Measurements from ENCODE around the gene SELENOM.

SELENOM gene

DNA sequence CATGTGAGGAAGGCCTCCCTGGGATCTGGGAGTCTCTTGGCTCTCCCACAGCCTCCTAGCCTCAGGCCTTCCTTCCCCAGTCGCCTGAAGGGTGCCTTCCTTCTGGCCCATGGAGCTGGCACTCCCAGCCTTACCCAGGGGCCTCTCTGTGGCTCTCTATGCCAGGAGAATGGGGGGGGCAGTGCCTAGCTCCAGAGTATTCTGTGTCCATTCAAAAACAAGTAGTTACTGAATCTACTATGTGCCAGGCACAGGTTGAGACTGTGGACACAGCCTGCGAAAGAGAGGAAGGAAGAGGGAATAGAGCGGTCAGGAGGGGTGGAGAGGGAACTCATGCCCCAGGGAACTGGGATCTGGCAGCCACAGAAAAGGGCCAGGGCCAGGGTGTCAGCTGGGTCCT is 35.7 kb upstream of the SELENOM start:
- Histone ChIP-seq H3K9ac (ENCODE audit: low read depth in 1 of 2, low read length in 2 of 2) (no peak overlapping the region), H3K9me3 (ENCODE audit: control insufficient read depth in 2 of 2, low read length in 2 of 2) (no peaks in the 10 kb centered on the region), H3K36me3 (ENCODE audit: control insufficient read depth in 2 of 2, insufficient read depth in 2 of 2, low read length in 2 of 2) (no peaks in the 10 kb centered on the region), H3K27ac (ENCODE audit: low read depth in 2 of 2, low read length in 2 of 2) (no peak overlapping the region), H3K27me3 (ENCODE audit: control insufficient read depth in 2 of 2, insufficient read depth in 2 of 2, low read length in 2 of 2) (no peaks in the 10 kb centered on the region), H3K4me3 (ENCODE audit: low read length in 2 of 2) (no peak overlapping the region), H3K4me1 (ENCODE audit: control insufficient read depth in 2 of 2, insufficient read depth in 2 of 2, low read length in 2 of 2) (no peaks in the 10 kb centered on the region)

DNA sequence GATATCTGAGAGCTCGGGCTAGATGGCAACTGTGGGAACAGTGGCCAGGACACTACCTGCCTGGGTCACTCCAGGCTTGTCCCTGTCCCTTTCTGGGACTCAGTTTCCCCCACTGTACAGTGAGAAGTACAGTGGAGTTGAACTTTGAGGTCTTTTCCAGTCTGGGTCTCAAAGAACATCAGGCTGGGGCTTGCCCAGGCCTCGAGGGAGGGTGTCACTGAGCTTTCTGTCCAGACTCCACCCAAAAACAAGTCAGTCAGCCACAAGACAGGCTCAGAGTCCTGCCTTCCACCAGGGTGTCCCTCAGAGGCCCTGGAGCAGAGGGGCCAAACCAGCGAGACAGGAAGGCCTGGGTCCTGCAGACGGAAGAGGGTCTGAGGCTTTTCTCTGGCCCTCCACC is 34.9 kb upstream of the SELENOM start:
- H3K27ac ChIP-seq (ENCODE audit: low read depth in 2 of 2, low read length in 2 of 2), result no peak overlapping the region
- no peaks in the 10 kb centered on the region for H3K9me3 ChIP-seq (ENCODE audit: control insufficient read depth in 2 of 2, low read length in 2 of 2)
- no peaks in the 10 kb centered on the region for H3K36me3 ChIP-seq (ENCODE audit: control insufficient read depth in 2 of 2, insufficient read depth in 2 of 2, low read length in 2 of 2)
- H3K9ac ChIP-seq (ENCODE audit: low read depth in 1 of 2, low read length in 2 of 2), result no peak overlapping the region
- H3K4me1 ChIP-seq (ENCODE audit: control insufficient read depth in 2 of 2, insufficient read depth in 2 of 2, low read length in 2 of 2), result no peaks in the 10 kb centered on the region
- no peak overlapping the region for H3K4me3 ChIP-seq (ENCODE audit: low read length in 2 of 2)
- H3K27me3 ChIP-seq (ENCODE audit: control insufficient read depth in 2 of 2, insufficient read depth in 2 of 2, low read length in 2 of 2), result no peaks in the 10 kb centered on the region

DNA sequence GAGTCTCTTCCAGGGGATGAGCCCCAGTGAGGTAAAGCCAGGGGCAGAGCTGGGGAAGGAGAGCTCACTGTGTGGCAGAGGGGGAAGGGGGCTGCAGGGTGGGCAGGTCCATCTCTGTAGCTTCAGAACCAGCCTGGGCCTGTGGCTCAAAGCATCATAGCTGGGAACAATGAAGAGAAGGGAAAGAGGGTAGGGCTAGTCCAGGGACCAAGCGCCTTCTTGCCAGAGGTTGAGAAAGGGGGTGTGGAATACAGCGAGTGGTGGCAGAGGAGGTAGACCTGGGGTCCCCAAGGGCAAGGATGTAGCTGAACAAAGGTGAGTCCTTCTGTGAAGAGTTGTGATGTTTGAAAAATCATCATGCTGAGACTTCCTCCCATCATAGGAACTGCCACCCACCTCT is 34.2 kb upstream of the SELENOM start:
- Histone ChIP-seq H3K9ac (ENCODE audit: low read depth in 1 of 2, low read length in 2 of 2) (no peak overlapping the region), H3K27ac (ENCODE audit: low read depth in 2 of 2, low read length in 2 of 2) (no peak overlapping the region), H3K36me3 (ENCODE audit: control insufficient read depth in 2 of 2, insufficient read depth in 2 of 2, low read length in 2 of 2) (no peaks in the 10 kb centered on the region), H3K4me3 (ENCODE audit: low read length in 2 of 2) (no peak overlapping the region), H3K27me3 (ENCODE audit: control insufficient read depth in 2 of 2, insufficient read depth in 2 of 2, low read length in 2 of 2) (no peaks in the 10 kb centered on the region), H3K9me3 (ENCODE audit: control insufficient read depth in 2 of 2, low read length in 2 of 2) (no peaks in the 10 kb centered on the region), H3K4me1 (ENCODE audit: control insufficient read depth in 2 of 2, insufficient read depth in 2 of 2, low read length in 2 of 2) (no peaks in the 10 kb centered on the region)

DNA sequence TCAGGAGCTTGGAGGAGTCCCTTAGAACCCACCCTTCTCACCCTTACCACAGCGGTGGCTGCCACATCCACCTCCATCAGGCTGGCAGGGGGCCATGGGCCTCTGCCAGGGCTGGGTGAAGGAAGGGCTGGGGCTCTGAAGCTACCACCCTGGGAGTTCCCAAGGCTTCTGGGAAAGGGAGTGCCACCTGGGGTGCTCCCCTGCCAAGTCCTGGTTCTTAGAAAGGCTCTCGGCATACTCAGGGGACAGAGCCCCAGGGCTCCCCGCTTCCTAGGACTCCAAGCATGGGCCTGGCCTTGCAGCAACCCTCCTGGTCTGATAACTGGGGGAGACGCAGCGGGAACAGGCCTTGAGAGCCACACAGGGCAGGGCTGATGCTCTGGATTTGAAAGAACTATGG is 33.4 kb upstream of the SELENOM start:
- Histone ChIP-seq H3K27ac (ENCODE audit: low read depth in 2 of 2, low read length in 2 of 2) (no peak overlapping the region), H3K9ac (ENCODE audit: low read depth in 1 of 2, low read length in 2 of 2) (no peak overlapping the region)

DNA sequence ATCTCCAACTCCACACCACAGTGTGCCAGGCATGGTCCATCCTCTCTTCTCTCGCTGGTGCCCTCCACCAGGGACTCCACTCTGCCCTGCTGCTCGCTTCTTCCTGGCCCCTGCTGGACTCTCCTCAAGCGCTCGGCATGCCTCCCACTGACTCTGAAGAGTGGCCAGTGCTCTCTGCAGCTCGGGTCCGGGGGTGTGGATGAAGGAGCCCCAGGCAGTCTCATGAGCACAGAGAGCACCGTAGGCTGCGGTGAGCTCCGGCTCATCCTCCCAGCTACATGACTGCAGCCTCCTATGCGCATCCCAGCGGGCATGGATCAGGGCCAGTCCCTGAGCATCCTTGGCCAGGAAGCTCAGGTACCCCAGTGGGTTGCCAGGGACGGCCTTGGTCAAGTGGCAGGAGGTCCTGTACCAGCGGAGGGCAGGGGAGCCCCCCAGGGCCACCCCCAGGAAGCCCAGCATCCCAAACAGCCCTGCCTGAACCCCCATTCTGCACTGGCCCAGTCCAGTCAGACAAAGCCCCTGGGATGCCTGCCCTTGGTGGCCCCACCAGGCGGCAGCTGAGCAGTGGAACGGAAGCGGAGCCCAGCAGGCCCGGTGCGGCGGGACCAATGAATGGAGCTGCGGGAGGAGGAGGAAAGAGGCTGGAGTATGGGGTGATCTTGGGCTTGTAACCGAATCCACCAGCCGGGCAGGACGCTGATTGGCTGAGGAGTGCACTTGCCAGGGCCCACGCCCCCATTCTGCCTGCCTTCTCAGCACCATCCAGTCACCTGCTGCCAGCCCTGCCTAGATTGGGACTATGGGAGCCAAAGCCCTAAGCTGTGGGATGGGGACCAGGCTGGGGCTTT is 32.7 kb upstream of the SELENOM start, which contains the start of gene PLA2G3:
Gene PLA2G3, minus strand, starts transcription at position 643 of the 851 bp plus-strand sequence. Its CDS starts 154 bp downstream, at position 489.
- Histone ChIP-seq H3K9ac (ENCODE audit: low read depth in 1 of 2, low read length in 2 of 2) (no peak within 1 kb of the TSS), H3K36me3 (ENCODE audit: control insufficient read depth in 2 of 2, insufficient read depth in 2 of 2, low read length in 2 of 2) (no peaks in the 10 kb centered on the region), H3K4me1 (ENCODE audit: control insufficient read depth in 2 of 2, insufficient read depth in 2 of 2, low read length in 2 of 2) (no peaks in the 10 kb centered on the region), H3K9me3 (ENCODE audit: control insufficient read depth in 2 of 2, low read length in 2 of 2) (no peaks in the 10 kb centered on the region), H3K4me3 (ENCODE audit: low read length in 2 of 2) (no peak within 1 kb of the TSS), H3K27me3 (ENCODE audit: control insufficient read depth in 2 of 2, insufficient read depth in 2 of 2, low read length in 2 of 2) (no peaks in the 10 kb centered on the region), H3K27ac (ENCODE audit: low read depth in 2 of 2, low read length in 2 of 2) (no peak within 1 kb of the TSS)

More for the DNA sequence above, 33.4 kb upstream of the SELENOM start:
- H3K27me3 ChIP-seq (ENCODE audit: control insufficient read depth in 2 of 2, insufficient read depth in 2 of 2, low read length in 2 of 2), result no peaks in the 10 kb centered on the region
- no peak overlapping the region for H3K4me3 ChIP-seq (ENCODE audit: low read length in 2 of 2)
- no peaks in the 10 kb centered on the region for H3K9me3 ChIP-seq (ENCODE audit: control insufficient read depth in 2 of 2, low read length in 2 of 2)
- H3K4me1 ChIP-seq (ENCODE audit: control insufficient read depth in 2 of 2, insufficient read depth in 2 of 2, low read length in 2 of 2), result no peaks in the 10 kb centered on the region
- H3K36me3 ChIP-seq (ENCODE audit: control insufficient read depth in 2 of 2, insufficient read depth in 2 of 2, low read length in 2 of 2), result no peaks in the 10 kb centered on the region

DNA sequence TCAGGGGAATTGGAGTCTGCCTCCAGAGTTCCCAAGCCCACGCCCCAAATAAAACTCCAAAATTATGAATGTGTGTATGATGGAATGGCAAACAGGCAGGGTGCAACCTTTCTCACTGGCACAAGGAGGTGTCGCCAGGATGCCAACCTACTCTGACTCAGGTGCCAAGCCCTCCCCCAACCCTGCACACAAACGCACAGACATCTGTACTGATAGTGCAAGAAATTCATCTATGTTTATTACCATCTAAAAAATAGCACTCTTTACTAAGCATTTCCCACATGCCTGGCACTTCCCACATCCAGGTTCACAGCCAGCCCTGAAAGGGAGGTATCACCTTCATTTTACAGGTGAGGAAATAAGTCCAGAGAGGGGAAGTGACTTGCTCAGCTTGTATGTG is 31.7 kb upstream of the SELENOM start:
- Histone ChIP-seq H3K9ac (ENCODE audit: low read depth in 1 of 2, low read length in 2 of 2) (no peak overlapping the region), H3K36me3 (ENCODE audit: control insufficient read depth in 2 of 2, insufficient read depth in 2 of 2, low read length in 2 of 2) (no peaks in the 10 kb centered on the region), H3K4me3 (ENCODE audit: low read length in 2 of 2) (no peak overlapping the region), H3K9me3 (ENCODE audit: control insufficient read depth in 2 of 2, low read length in 2 of 2) (no peaks in the 10 kb centered on the region), H3K27ac (ENCODE audit: low read depth in 2 of 2, low read length in 2 of 2) (no peak overlapping the region), H3K4me1 (ENCODE audit: control insufficient read depth in 2 of 2, insufficient read depth in 2 of 2, low read length in 2 of 2) (no peaks in the 10 kb centered on the region), H3K27me3 (ENCODE audit: control insufficient read depth in 2 of 2, insufficient read depth in 2 of 2, low read length in 2 of 2) (no peaks in the 10 kb centered on the region)

DNA sequence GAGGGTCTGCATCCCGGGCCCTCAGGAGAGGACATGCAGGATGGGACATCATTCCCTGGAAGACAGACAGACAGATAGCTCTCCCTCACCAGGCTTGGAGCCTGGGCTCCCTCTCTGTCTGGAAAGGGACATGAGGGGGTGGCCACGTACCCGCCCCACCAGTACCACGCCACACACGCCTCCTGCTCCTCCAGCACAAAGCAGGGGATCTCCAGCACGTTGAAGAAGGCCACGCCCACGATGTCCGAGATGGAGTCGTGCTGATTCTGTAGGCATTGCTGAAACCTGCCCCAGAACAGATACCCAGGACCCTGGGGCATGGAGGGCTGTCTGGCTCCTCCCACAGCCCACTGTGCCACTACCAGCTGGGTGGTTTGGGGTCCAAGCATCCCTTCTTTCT is 30.8 kb upstream of the SELENOM start:
- Histone ChIP-seq H3K27ac (ENCODE audit: low read depth in 2 of 2, low read length in 2 of 2) (no peak overlapping the region), H3K9ac (ENCODE audit: low read depth in 1 of 2, low read length in 2 of 2) (no peak overlapping the region), H3K9me3 (ENCODE audit: control insufficient read depth in 2 of 2, low read length in 2 of 2) (no peaks in the 10 kb centered on the region), H3K4me1 (ENCODE audit: control insufficient read depth in 2 of 2, insufficient read depth in 2 of 2, low read length in 2 of 2) (no peaks in the 10 kb centered on the region), H3K4me3 (ENCODE audit: low read length in 2 of 2) (no peak overlapping the region), H3K36me3 (ENCODE audit: control insufficient read depth in 2 of 2, insufficient read depth in 2 of 2, low read length in 2 of 2) (peaks cover 0 to 4% of the 10 kb centered on the region in 2 donors), H3K27me3 (ENCODE audit: control insufficient read depth in 2 of 2, insufficient read depth in 2 of 2, low read length in 2 of 2) (no peaks in the 10 kb centered on the region)

DNA sequence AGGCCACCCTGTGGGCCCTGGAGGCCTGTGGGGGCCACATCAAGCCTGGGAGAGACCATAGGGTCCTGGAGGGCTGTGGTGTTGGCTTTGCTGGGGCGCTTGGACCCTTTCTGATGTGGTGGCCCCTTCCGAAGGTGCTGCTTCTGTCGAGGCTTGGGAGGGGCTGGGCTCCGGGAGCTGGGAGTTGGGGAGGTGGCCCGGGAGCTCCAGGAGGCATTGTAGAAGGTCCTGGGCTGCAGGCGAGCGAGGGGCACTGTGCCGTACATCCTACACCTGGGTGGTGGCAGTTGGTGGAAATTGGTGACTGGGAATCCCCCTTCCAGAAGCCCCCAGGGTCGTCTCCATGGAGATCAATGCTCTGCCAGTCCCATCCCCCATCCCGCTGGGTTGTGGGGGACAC is 30.4 kb upstream of the SELENOM start:
- Histone ChIP-seq H3K9ac (ENCODE audit: low read depth in 1 of 2, low read length in 2 of 2) (no peak overlapping the region), H3K27ac (ENCODE audit: low read depth in 2 of 2, low read length in 2 of 2) (no peak overlapping the region), H3K4me1 (ENCODE audit: control insufficient read depth in 2 of 2, insufficient read depth in 2 of 2, low read length in 2 of 2) (no peaks in the 10 kb centered on the region), H3K27me3 (ENCODE audit: control insufficient read depth in 2 of 2, insufficient read depth in 2 of 2, low read length in 2 of 2) (no peaks in the 10 kb centered on the region), H3K4me3 (ENCODE audit: low read length in 2 of 2) (no peak overlapping the region), H3K9me3 (ENCODE audit: control insufficient read depth in 2 of 2, low read length in 2 of 2) (no peaks in the 10 kb centered on the region), H3K36me3 (ENCODE audit: control insufficient read depth in 2 of 2, insufficient read depth in 2 of 2, low read length in 2 of 2) (peaks cover 2 to 4% of the 10 kb centered on the region in 2 donors)

DNA sequence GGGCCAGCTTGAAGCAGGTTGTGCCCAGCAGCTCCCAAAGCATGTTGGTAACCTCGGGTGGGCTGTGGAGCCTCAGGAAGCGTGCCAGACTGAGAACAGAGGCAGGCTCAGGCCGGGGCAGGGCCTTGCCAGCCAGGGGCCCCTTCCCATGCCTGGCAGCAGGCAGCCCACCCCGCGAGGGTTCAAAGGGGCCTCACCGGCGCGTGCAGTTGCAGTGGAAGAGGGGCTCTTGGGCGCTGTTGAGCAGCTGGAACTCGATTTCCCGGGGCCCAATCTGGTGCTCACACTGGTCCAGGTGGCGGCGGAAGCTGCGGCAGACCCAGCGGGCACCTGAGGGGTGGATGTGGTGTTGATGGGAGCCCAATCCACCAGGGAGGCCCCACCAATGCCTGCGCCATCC is 29.3 kb upstream of the SELENOM start:
- Histone ChIP-seq H3K9ac (ENCODE audit: low read depth in 1 of 2, low read length in 2 of 2) (no peak overlapping the region), H3K36me3 (ENCODE audit: control insufficient read depth in 2 of 2, insufficient read depth in 2 of 2, low read length in 2 of 2) (peaks cover 2 to 4% of the 10 kb centered on the region in 2 donors), H3K27ac (ENCODE audit: low read depth in 2 of 2, low read length in 2 of 2) (no peak overlapping the region), H3K27me3 (ENCODE audit: control insufficient read depth in 2 of 2, insufficient read depth in 2 of 2, low read length in 2 of 2) (no peaks in the 10 kb centered on the region), H3K9me3 (ENCODE audit: control insufficient read depth in 2 of 2, low read length in 2 of 2) (no peaks in the 10 kb centered on the region), H3K4me3 (ENCODE audit: low read length in 2 of 2) (no peak overlapping the region), H3K4me1 (ENCODE audit: control insufficient read depth in 2 of 2, insufficient read depth in 2 of 2, low read length in 2 of 2) (no peaks in the 10 kb centered on the region)

DNA sequence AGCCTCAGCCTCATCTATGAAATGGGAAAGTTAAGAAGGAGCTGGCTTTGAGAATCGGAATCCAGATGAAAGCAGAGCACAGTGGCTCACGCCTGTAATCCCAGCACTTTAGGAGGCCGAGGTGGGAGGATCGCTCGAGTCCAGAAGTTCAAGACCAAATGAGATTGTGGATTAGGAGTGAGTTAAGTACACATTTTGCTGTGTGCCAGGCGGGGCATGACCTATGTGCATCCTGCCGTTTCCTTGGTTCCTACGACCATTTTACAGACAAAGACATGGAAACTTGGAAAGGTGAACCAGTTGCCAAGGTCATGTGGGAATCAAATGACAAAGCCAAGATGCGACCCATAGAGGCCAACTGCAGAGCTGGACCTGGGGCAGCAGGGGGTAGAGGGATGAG is 28.8 kb upstream of the SELENOM start:
- H3K27me3 ChIP-seq (ENCODE audit: control insufficient read depth in 2 of 2, insufficient read depth in 2 of 2, low read length in 2 of 2), result no peaks in the 10 kb centered on the region
- H3K27ac ChIP-seq (ENCODE audit: low read depth in 2 of 2, low read length in 2 of 2), result no peak overlapping the region
- no peaks in the 10 kb centered on the region for H3K9me3 ChIP-seq (ENCODE audit: control insufficient read depth in 2 of 2, low read length in 2 of 2)
- H3K36me3 ChIP-seq (ENCODE audit: control insufficient read depth in 2 of 2, insufficient read depth in 2 of 2, low read length in 2 of 2), result peaks cover 2 to 4% of the 10 kb centered on the region in 2 donors
- H3K4me3 ChIP-seq (ENCODE audit: low read length in 2 of 2), result no peak overlapping the region
- H3K9ac ChIP-seq (ENCODE audit: low read depth in 1 of 2, low read length in 2 of 2), result no peak overlapping the region
- H3K4me1 ChIP-seq (ENCODE audit: control insufficient read depth in 2 of 2, insufficient read depth in 2 of 2, low read length in 2 of 2), result no peaks in the 10 kb centered on the region
